HG03354 (cell line): ENCODE data around the gene GPC6.

ENCODE experiments used
- ATAC-seq: cut with Tn5 transposase; IDR thresholded peaks from one replicate; pipeline ENCODE4 v1.9.1; 2021; ENCODE audit warnings: mild to moderate bottlenecking; ENCODE audit not compliant: unreplicated experiment, poor library complexity, severe bottlenecking

The GPC6 gene

GRCh38 chr13:93352616-93353015 is 126.0 kb downstream of the GPC6 start:
- no peak for ATAC-seq

- no peak for ATAC-seq
These were observed 128.5 kb downstream of the GPC6 start for GRCh38 chr13:93355094-93355493.

GRCh38 chr13:93356469-93356868 is 129.9 kb downstream of the GPC6 start:
- ATAC-seq = no peak

GRCh38 chr13:93360021-93360420 is 133.4 kb downstream of the GPC6 start:
- ATAC-seq = no peak

GRCh38 chr13:93361703-93362102 is 135.1 kb downstream of the GPC6 start:
- no peak for ATAC-seq

GRCh38 chr13:93364166-93364565 is 137.6 kb downstream of the GPC6 start:
- no peak for ATAC-seq

GRCh38 chr13:93368296-93368695 is 141.7 kb downstream of the GPC6 start:
- no peak for ATAC-seq

- ATAC-seq = no peak
These were observed 142.1 kb downstream of the GPC6 start for GRCh38 chr13:93368718-93369117.

GRCh38 chr13:93372856-93373255 is 146.2 kb downstream of the GPC6 start:
- no peak for ATAC-seq

GRCh38 chr13:93375491-93375890 is 148.9 kb downstream of the GPC6 start:
- no peak for ATAC-seq

GRCh38 chr13:93377196-93377595 is 150.6 kb downstream of the GPC6 start:
- no peak for ATAC-seq

- ATAC-seq = no peak
These were observed 151.6 kb downstream of the GPC6 start for GRCh38 chr13:93378184-93378583.

- ATAC-seq = no peak
These were observed 159.5 kb downstream of the GPC6 start for GRCh38 chr13:93386116-93386515.

GRCh38 chr13:93388701-93389100 is 162.1 kb downstream of the GPC6 start:
- ATAC-seq = no peak

- no peak for ATAC-seq
These were observed 171.0 kb downstream of the GPC6 start for GRCh38 chr13:93397619-93398018.

GRCh38 chr13:93398167-93399035 is 171.8 kb downstream of the GPC6 start:
- no peak for ATAC-seq

- no peak for ATAC-seq
These were observed 172.6 kb downstream of the GPC6 start for GRCh38 chr13:93399212-93399611.

GRCh38 chr13:93406136-93406535 is 179.5 kb downstream of the GPC6 start:
- ATAC-seq = no peak

- ATAC-seq = no peak
These were observed 180.9 kb downstream of the GPC6 start for GRCh38 chr13:93407551-93407950.

- no peak for ATAC-seq
These were observed 182.4 kb downstream of the GPC6 start for GRCh38 chr13:93409001-93409400.

GRCh38 chr13:93409816-93410215 is 183.2 kb downstream of the GPC6 start:
- no peak for ATAC-seq

GRCh38 chr13:93411186-93411680 is 184.6 kb downstream of the GPC6 start:
- ATAC-seq = no peak
